Smooth muscle cell (in vitro differentiated cells): ENCODE data around the gene EYA3. TPM values are rescaled to one million over a fixed set of nuclear protein-coding genes. Genes with fewer than 3 reads are reported as not detected.

Experiments
- DNase-seq: peaks from one replicate; lab custom pipeline; 2025; ENCODE audit not compliant: unreplicated experiment; lab: John Stamatoyannopoulos, UW
- H2AFZ ChIP-seq: fragments of 200-600 bp; sonication (generic); 2 replicates; pipeline ENCODE4 v1.6.0; 2016; ENCODE audit warnings: antibody characterized with exemption, low read depth, mild to moderate bottlenecking
- H3F3A ChIP-seq: fragments of 200-600 bp; sonication (generic); 2 replicates; pipeline ENCODE4 v1.6.0; 2017; ENCODE audit warnings: antibody characterized with exemption, low read depth
- H3K27ac ChIP-seq: fragments of 200-600 bp; sonication (generic); 2 replicates; pipeline ENCODE4 v1.5.1; 2016; ENCODE audit warnings: low read depth, mild to moderate bottlenecking
- H3K27me3 ChIP-seq: fragments of 200-600 bp; sonication (generic); 2 replicates; pipeline ENCODE4 v1.6.1; 2016; ENCODE audit warnings: low read depth, mild to moderate bottlenecking
- H3K36me3 ChIP-seq: fragments of 200-600 bp; sonication (generic); 2 replicates; pipeline ENCODE4 v1.5.1; 2016; ENCODE audit warnings: low read depth
- H3K4me1 ChIP-seq: fragments of 200-600 bp; sonication (generic); 2 replicates; pipeline ENCODE4 v1.5.1; 2016; ENCODE audit warnings: low read depth
- H3K4me2 ChIP-seq: fragments of 200-600 bp; sonication (generic); 2 replicates; pipeline ENCODE4 v1.6.0; 2016; ENCODE audit warnings: mild to moderate bottlenecking
- H3K4me3 ChIP-seq: fragments of 200-600 bp; sonication (generic); 2 replicates; pipeline ENCODE4 v1.5.1; 2016; ENCODE audit warnings: mild to moderate bottlenecking
- H3K79me2 ChIP-seq: fragments of 200-600 bp; sonication (generic); 2 replicates; pipeline ENCODE4 v1.6.0; 2016; ENCODE audit warnings: low read depth, mild to moderate bottlenecking
- H3K9ac ChIP-seq: fragments of 200-600 bp; sonication (generic); 2 replicates; pipeline ENCODE4 v1.6.0; 2016; ENCODE audit warnings: low read depth
- H3K9me3 ChIP-seq: fragments of 200-600 bp; sonication (generic); replicated peaks from 2 replicates; pipeline ENCODE4 v1.5.1; 2016; ENCODE audit warnings: low read depth
- H4K20me1 ChIP-seq: fragments of 200-600 bp; sonication (generic); 2 replicates; pipeline ENCODE4 v1.6.0; 2016; ENCODE audit warnings: low read depth
- WGBS: methylation state at CpG from one replicate; pipeline ENCODE4 v1.1.7; 2016; ENCODE audit warnings: low lambda C conversion rate; 5-methylcytosine and 5-hydroxymethylcytosine counted together
- polyA plus RNA-seq: library from polyadenylated mRNA; unstranded; fragments of >200 nt; fragmentation: Nextera tagmentation; extraction: Ambion mirVana; gene quantifications from 2 replicates; pipeline ENCODE4 v1.2.1, GENCODE V29; 2016
- total RNA-seq: library from RNA; depleted of rRNA; stranded (reverse); fragments of >200 nt; gene quantifications from 2 replicates; pipeline ENCODE4 v1.2.3, GENCODE V29; 2014
- TF ChIP-seq, protein P1 (sequence below): fragments of 200-600 bp; sonication (generic); IDR thresholded peaks from 2 replicates; pipeline ENCODE4 v1.5.1; 2017; ENCODE audit warnings: borderline replicate concordance, mild to moderate bottlenecking, antibody characterized with exemption; ENCODE audit not compliant: insufficient read depth, poor library complexity, severe bottlenecking

Gene EYA3
- total and polyA plus RNA-seq, 2 experiments from 2014 or later, result 3.8 to 17.1 TPM

DNA sequence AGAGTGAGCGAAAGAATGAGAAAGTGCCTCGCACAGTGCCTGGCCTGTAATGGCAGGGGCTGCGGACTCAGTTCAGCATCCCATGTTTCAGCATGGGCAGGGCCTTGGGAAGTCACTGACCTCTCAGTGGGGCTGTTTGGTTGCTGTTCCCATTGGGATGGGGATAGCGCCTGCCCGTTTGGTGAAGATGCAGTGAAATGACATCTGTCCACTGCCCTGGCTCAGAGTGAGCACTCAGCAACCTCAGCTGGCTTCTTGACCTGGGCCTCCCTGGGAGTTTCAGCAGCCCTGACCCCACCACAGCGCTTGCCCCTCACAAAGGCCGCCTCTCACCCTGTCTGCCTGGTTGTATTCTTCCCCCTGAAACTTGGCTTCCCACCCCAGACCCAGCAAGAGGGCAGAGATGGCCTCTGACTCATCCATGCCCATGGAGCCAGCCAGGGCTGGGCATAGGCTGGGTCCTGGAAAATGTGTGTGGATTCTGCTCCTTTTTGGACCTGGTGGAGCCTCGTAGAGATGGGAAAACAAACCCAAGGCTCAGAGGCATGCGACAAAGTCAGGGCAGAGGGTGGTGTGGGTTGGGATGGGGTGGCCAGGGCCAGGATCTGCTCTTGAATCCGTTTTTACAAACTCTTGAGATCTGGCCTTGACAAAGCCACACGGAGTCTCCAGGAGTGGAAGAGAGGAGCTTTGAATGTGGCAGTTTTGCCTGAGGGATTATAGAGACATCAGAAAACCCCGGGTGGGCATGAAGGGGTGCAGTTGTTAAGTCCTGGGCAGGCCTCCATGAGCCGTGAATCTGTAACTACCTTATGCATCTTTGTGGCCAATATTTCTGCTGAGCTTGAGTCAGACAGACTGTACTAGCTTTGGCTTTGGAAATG is 127.4 kb downstream of the EYA3 start:
- no peaks in the 10 kb centered on the region for H3K79me2 ChIP-seq
- no peaks in the 10 kb centered on the region for H4K20me1 ChIP-seq
- DNase-seq, result no peak
- H3K9me3 ChIP-seq, result no peaks in the 10 kb centered on the region
- TF ChIP-seq, protein P1, sequence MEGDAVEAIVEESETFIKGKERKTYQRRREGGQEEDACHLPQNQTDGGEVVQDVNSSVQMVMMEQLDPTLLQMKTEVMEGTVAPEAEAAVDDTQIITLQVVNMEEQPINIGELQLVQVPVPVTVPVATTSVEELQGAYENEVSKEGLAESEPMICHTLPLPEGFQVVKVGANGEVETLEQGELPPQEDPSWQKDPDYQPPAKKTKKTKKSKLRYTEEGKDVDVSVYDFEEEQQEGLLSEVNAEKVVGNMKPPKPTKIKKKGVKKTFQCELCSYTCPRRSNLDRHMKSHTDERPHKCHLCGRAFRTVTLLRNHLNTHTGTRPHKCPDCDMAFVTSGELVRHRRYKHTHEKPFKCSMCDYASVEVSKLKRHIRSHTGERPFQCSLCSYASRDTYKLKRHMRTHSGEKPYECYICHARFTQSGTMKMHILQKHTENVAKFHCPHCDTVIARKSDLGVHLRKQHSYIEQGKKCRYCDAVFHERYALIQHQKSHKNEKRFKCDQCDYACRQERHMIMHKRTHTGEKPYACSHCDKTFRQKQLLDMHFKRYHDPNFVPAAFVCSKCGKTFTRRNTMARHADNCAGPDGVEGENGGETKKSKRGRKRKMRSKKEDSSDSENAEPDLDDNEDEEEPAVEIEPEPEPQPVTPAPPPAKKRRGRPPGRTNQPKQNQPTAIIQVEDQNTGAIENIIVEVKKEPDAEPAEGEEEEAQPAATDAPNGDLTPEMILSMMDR, result no peak
- peak overlapping the region; percentile 95 for H3K4me2 ChIP-seq
- no peak overlapping the region for H3K9ac ChIP-seq
- 80% methylated on average over 13 of the region's 13 CpGs for WGBS
- no peak overlapping the region for H2AFZ ChIP-seq
- peaks cover 3% of the 10 kb centered on the region for H3K4me1 ChIP-seq
- H3K4me3 ChIP-seq, result peak overlapping the region; percentile 68
- peak overlapping the region; percentile 13 for H3K27ac ChIP-seq
- H3F3A ChIP-seq, result peaks cover 6% of the 10 kb centered on the region
- H3K27me3 ChIP-seq, result no peaks in the 10 kb centered on the region
- H3K36me3 ChIP-seq, result no peaks in the 10 kb centered on the region

DNA sequence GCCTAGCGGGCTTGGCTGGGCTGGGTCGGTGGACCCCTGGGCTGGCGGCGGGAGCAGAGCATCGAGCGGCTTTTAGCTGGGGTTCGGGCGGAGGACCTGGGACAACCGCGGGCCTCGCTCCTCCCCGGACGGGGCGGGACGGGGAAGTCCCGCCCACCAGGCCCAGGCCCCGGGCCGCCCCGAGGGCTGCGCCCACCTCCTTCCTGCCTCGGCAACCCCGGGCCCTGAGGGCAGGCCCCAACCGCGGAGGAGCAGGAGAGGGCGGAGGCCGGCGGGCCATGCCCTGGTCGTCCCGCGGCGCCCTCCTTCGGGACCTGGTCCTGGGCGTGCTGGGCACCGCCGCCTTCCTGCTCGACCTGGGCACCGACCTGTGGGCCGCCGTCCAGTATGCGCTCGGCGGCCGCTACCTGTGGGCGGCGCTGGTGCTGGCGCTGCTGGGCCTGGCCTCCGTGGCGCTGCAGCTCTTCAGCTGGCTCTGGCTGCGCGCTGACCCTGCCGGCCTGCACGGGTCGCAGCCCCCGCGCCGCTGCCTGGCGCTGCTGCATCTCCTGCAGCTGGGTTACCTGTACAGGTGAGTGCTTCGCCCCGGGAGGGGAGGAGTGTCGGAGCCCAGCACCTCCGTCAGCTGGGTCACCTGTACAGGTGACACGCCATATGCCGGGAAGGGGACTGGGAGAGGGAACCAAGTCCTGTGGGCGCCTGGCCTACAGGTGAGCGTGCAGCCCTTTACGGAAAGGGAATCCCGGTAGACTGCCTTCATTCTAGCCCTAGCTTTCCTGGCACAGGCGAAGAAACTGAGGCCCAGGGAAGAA is 128.4 kb downstream of the EYA3 start, which contains the start of gene XKR8:
Gene XKR8 (plus strand): TSS at position 182 of the 812 bp plus-strand sequence. CDS start 97 bp downstream, at position 279.
- Histone ChIP-seq H3K27ac (peak within 1 kb of the TSS; percentile 48), H3K9ac (peak within 1 kb of the TSS; percentile 63), H3K4me3 (peak within 1 kb of the TSS; percentile 68), H4K20me1 (no peaks in the 10 kb centered on the region), H3K4me1 (peaks cover 3% of the 10 kb centered on the region), H3K79me2 (no peaks in the 10 kb centered on the region), H2AFZ (peak within 1 kb of the TSS; percentile 94), H3K4me2 (peak within 1 kb of the TSS; percentile 95), H3F3A (peaks cover 6% of the 10 kb centered on the region), H3K36me3 (no peaks in the 10 kb centered on the region), H3K9me3 (no peaks in the 10 kb centered on the region), H3K27me3 (no peaks in the 10 kb centered on the region)
- DNase-seq, result peak; percentile 59
- TF ChIP-seq, protein P1, result peak; percentile 18
- 3% methylated on average over 56 of the region's 68 CpGs for WGBS

DNA sequence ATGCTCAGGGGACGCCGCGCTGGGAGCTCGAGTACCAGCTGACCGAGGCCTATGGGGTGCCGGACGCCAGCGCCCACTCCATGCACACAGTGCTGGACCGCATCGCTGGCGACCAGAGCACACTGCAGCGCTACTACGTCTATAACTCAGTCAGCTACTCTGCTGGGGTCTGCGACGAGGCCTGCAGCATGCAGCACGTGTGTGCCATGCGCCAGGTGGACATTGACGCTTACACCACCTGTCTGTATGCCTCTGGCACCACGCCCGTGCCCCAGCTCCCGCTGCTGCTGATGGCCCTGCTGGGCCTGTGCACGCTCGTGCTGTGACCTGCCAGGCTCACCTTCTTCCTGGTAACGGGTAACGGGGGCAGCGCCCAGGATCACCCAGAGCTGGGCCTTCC is 129.9 kb downstream of the EYA3 start:
- no peak overlapping the region for H3K4me3 ChIP-seq
- H2AFZ ChIP-seq, result no peak overlapping the region
- no peak overlapping the region for H3K4me2 ChIP-seq
- peaks cover 6% of the 10 kb centered on the region for H3F3A ChIP-seq
- H3K4me1 ChIP-seq, result peaks cover 3% of the 10 kb centered on the region
- H3K79me2 ChIP-seq, result no peaks in the 10 kb centered on the region
- H3K9ac ChIP-seq, result no peak overlapping the region
- 98% methylated on average over 26 of the region's 26 CpGs for WGBS
- H3K36me3 ChIP-seq, result no peaks in the 10 kb centered on the region
- no peak overlapping the region for H3K27ac ChIP-seq
- no peaks in the 10 kb centered on the region for H3K27me3 ChIP-seq
- no peaks in the 10 kb centered on the region for H3K9me3 ChIP-seq
- no peak for DNase-seq
- no peaks in the 10 kb centered on the region for H4K20me1 ChIP-seq
- TF ChIP-seq, protein P1, result no peak
